GM23338 (cell line): Measurements from ENCODE around the gene TEX10. TPM values are rescaled to one million over a fixed set of nuclear protein-coding genes. Genes with fewer than 3 reads are reported as not detected.

Source experiments
- ATAC-seq: fragments of 200-7000 bp; cut with Tn5 transposase; 3 replicates; pipeline ENCODE4 v1.9.1; 2020
- DNase-seq: peaks from one replicate; pipeline ENCODE4 v3.0.0-alpha.2; 2015; ENCODE audit warnings: low spot score
- H2AFZ ChIP-seq: fragments of 200-600 bp; sonication (generic); 2 replicates; pipeline ENCODE4 v1.8.0; 2016; ENCODE audit warnings: antibody characterized with exemption, mild to moderate bottlenecking, moderate library complexity
- H3F3A ChIP-seq: fragments of 200-600 bp; sonication (generic); replicated peaks from 2 replicates; pipeline ENCODE4 v1.8.0; 2017; ENCODE audit warnings: antibody characterized with exemption, mixed run types, low read depth
- H3K27ac ChIP-seq: fragments of 200-600 bp; sonication (generic); 2 replicates; pipeline ENCODE4 v1.6.1; 2016; ENCODE audit warnings: low read depth
- H3K27me3 ChIP-seq: fragments of 200-600 bp; sonication (generic); 2 replicates; pipeline ENCODE4 v1.8.0; 2016; ENCODE audit warnings: mild to moderate bottlenecking, mixed run types, moderate library complexity; ENCODE audit not compliant: insufficient read depth
- H3K36me3 ChIP-seq: fragments of 200-600 bp; sonication (generic); 2 replicates; pipeline ENCODE4 v1.8.0; 2016; ENCODE audit warnings: mild to moderate bottlenecking; ENCODE audit not compliant: insufficient read depth
- H3K4me1 ChIP-seq: fragments of 200-600 bp; sonication (generic); 2 replicates; pipeline ENCODE4 v1.8.0; 2016; ENCODE audit warnings: mild to moderate bottlenecking, moderate library complexity; ENCODE audit not compliant: insufficient read depth
- H3K4me2 ChIP-seq: fragments of 200-600 bp; sonication (generic); 2 replicates; pipeline ENCODE4 v1.7.1; 2017; ENCODE audit warnings: mixed run types
- H3K4me3 ChIP-seq: fragments of 200-600 bp; sonication (generic); 2 replicates; pipeline ENCODE4 v1.6.1; 2016; ENCODE audit warnings: mixed run types
- H3K79me2 ChIP-seq: fragments of 200-600 bp; sonication (generic); replicated peaks from 2 replicates; pipeline ENCODE4 v1.8.0; 2017; ENCODE audit warnings: mild to moderate bottlenecking; ENCODE audit not compliant: insufficient read depth
- H3K9me2 ChIP-seq: fragments of 200-600 bp; sonication (generic); 2 replicates; pipeline ENCODE4 v1.8.0; 2017; ENCODE audit not compliant: insufficient read depth
- H4K20me1 ChIP-seq: fragments of 200-600 bp; sonication (generic); replicated peaks from 2 replicates; pipeline ENCODE4 v1.8.0; 2017; ENCODE audit warnings: mild to moderate bottlenecking; ENCODE audit not compliant: insufficient read depth
- H3K27ac Mint-ChIP-seq: 2 replicates; pipeline ENCODE4 v1.8.0; 2020; ENCODE audit warnings: inconsistent platforms, mild to moderate bottlenecking, moderate library complexity, mixed read lengths
- H3K27me3 Mint-ChIP-seq: 3 replicates; pipeline ENCODE4 v1.8.0; 2022; ENCODE audit warnings: low read depth, mild to moderate bottlenecking, moderate library complexity, mixed read lengths, inconsistent platforms; ENCODE audit not compliant: insufficient read depth, poor library complexity
- H3K36me3 Mint-ChIP-seq: 3 replicates; pipeline ENCODE4 v1.8.0; 2021; ENCODE audit warnings: low read depth, mild to moderate bottlenecking, inconsistent platforms, moderate library complexity, mixed read lengths
- H3K4me1 Mint-ChIP-seq: 3 replicates; pipeline ENCODE4 v1.8.0; 2020; ENCODE audit warnings: mild to moderate bottlenecking, inconsistent platforms, mixed read lengths
- H3K4me3 Mint-ChIP-seq: 3 replicates; pipeline ENCODE4 v1.8.0; 2021; ENCODE audit warnings: moderate library complexity, mild to moderate bottlenecking, inconsistent platforms, mixed read lengths
- H3K9me3 Mint-ChIP-seq: 3 replicates; pipeline ENCODE4 v1.8.0; 2020; ENCODE audit warnings: moderate library complexity, mild to moderate bottlenecking, inconsistent platforms, mixed read lengths
- CREB1 ChIP-seq: fragments of 250-450 bp; sonication (Bioruptor Pico); IDR thresholded peaks from 2 replicates; pipeline ENCODE4 v1.5.0; 2020; ENCODE audit warnings: low read depth, mild to moderate bottlenecking, moderate library complexity
- JUNB ChIP-seq: IDR thresholded peaks from one replicate; pipeline ENCODE4 v1.6.1; 2016; ENCODE audit warnings: antibody characterized with exemption; ENCODE audit not compliant: unreplicated experiment
- POLR2AphosphoS5 ChIP-seq: IDR thresholded peaks from 2 replicates; pipeline ENCODE4 v1.6.1; 2016; ENCODE audit warnings: antibody characterized with exemption, low read depth
- ZNF331 ChIP-seq: fragments of 250-450 bp; sonication (Bioruptor Pico); IDR thresholded peaks from 2 replicates; pipeline ENCODE4 v1.5.0; 2020; ENCODE audit warnings: low read depth, mild to moderate bottlenecking, moderate library complexity
- ZNF462 ChIP-seq: fragments of 250-450 bp; sonication (Bioruptor Pico); IDR thresholded peaks from 2 replicates; pipeline ENCODE4 v1.5.0; 2020; ENCODE audit warnings: mild to moderate bottlenecking, moderate library complexity
- long read RNA-seq: library from polyadenylated mRNA; unstranded; transcript quantifications from one replicate; pipeline ENCODE4 v2.0.0, GENCODE V29; 2020; ENCODE audit not compliant: unreplicated experiment
- polyA plus RNA-seq: library from polyadenylated mRNA; unstranded; fragments of >200 nt; fragmentation: Nextera tagmentation; extraction: Ambion mirVana; gene quantifications from 2 replicates; pipeline ENCODE4 v1.2.1, GENCODE V29; 2016
- total RNA-seq: library from RNA; depleted of rRNA; stranded (reverse); fragments of >200 nt; shearing (Covaris generic); gene quantifications from 2 replicates; pipeline ENCODE4 v1.2.3, GENCODE V29; 2014; rRNA removed
- TF ChIP-seq, protein P1 (sequence below): IDR thresholded peaks from 2 replicates; pipeline ENCODE4 v1.6.1; 2016; ENCODE audit warnings: antibody characterized with exemption

The TEX10 gene
- 98.7 and 102 TPM in 2 replicates for total RNA-seq
- 28.5 and 35.0 TPM in 2 replicates for polyA plus RNA-seq
- long read RNA-seq, transcript TEX10-201 (15 exons, 3,074 nt): major isoform, 13 of 27 reads
- long read RNA-seq, partial matches to known transcripts: 10 of 27 reads
- long read RNA-seq, other reads (novel, unspliced or antisense): 4 of 27 reads

- peaks cover 22% of the 10 kb centered on the region for H3K4me1 ChIP-seq
- peaks cover 28% of the 10 kb centered on the region for H4K20me1 ChIP-seq
- peak within 1 kb of the TSS; percentile 84 for H3K27ac ChIP-seq
- peaks cover 7% of the 10 kb centered on the region for H3K9me3 Mint-ChIP-seq
- peak within 1 kb of the TSS; percentile 97 for H3K27ac Mint-ChIP-seq
- no peaks in the 10 kb centered on the region for H3K36me3 ChIP-seq
- DNase-seq: peak; percentile 97
- H3K79me2 ChIP-seq: peaks cover 78% of the 10 kb centered on the region
- H3K4me1 Mint-ChIP-seq: peaks cover 34% of the 10 kb centered on the region
- H3K27me3 ChIP-seq: no peaks in the 10 kb centered on the region
- peak; percentile 90 for ATAC-seq
- H3K4me3 Mint-ChIP-seq: peak within 1 kb of the TSS; percentile 94
- H3K36me3 Mint-ChIP-seq: peaks cover 49% of the 10 kb centered on the region
- TF ChIP-seq ZNF331 (CRISPR knock-in tag) (no peak), CREB1 (CRISPR knock-in tag) (peak; percentile 35), JUNB (no peak), POLR2AphosphoS5 (peak; percentile 99), ZNF462 (CRISPR knock-in tag) (no peak)
- TF ChIP-seq, protein P1, sequence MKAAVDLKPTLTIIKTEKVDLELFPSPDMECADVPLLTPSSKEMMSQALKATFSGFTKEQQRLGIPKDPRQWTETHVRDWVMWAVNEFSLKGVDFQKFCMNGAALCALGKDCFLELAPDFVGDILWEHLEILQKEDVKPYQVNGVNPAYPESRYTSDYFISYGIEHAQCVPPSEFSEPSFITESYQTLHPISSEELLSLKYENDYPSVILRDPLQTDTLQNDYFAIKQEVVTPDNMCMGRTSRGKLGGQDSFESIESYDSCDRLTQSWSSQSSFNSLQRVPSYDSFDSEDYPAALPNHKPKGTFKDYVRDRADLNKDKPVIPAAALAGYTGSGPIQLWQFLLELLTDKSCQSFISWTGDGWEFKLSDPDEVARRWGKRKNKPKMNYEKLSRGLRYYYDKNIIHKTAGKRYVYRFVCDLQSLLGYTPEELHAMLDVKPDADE: peak; percentile 86
- peaks cover 3% of the 10 kb centered on the region for H3K27me3 Mint-ChIP-seq
- no peaks in the 10 kb centered on the region for H3F3A ChIP-seq
- H3K9me2 ChIP-seq: no peaks in the 10 kb centered on the region
- H3K4me3 ChIP-seq: peak within 1 kb of the TSS; percentile 91
- peak within 1 kb of the TSS; percentile 19; the same call in 1 of the 2 replicates for H2AFZ ChIP-seq
- H3K4me2 ChIP-seq: peak within 1 kb of the TSS; percentile 99
Observed at GRCh38 chr9:100352727-100353505, at the start of gene TEX10. Gene TEX10 (minus strand): TSS chr9:100352942. CDS start chr9:100349363, 3,579 bp downstream.
